GM23338 (cell line): Measurements from ENCODE around the gene PAX5. TPM values are rescaled to one million over a fixed set of nuclear protein-coding genes. Genes with fewer than 3 reads are reported as not detected.

ENCODE experiments used
- ATAC-seq: fragments of 200-7000 bp; cut with Tn5 transposase; 3 replicates; pipeline ENCODE4 v1.9.1; 2020
- DNase-seq: peaks from one replicate; pipeline ENCODE4 v3.0.0-alpha.2; 2015; ENCODE audit warnings: low spot score
- H2AFZ ChIP-seq: fragments of 200-600 bp; sonication (generic); 2 replicates; pipeline ENCODE4 v1.8.0; 2016; ENCODE audit warnings: antibody characterized with exemption, mild to moderate bottlenecking, moderate library complexity
- H3F3A ChIP-seq: fragments of 200-600 bp; sonication (generic); replicated peaks from 2 replicates; pipeline ENCODE4 v1.8.0; 2017; ENCODE audit warnings: antibody characterized with exemption, mixed run types, low read depth
- H3K27ac ChIP-seq: fragments of 200-600 bp; sonication (generic); 2 replicates; pipeline ENCODE4 v1.6.1; 2016; ENCODE audit warnings: low read depth
- H3K27me3 ChIP-seq: fragments of 200-600 bp; sonication (generic); 2 replicates; pipeline ENCODE4 v1.8.0; 2016; ENCODE audit warnings: mild to moderate bottlenecking, mixed run types, moderate library complexity; ENCODE audit not compliant: insufficient read depth
- H3K36me3 ChIP-seq: fragments of 200-600 bp; sonication (generic); 2 replicates; pipeline ENCODE4 v1.8.0; 2016; ENCODE audit warnings: mild to moderate bottlenecking; ENCODE audit not compliant: insufficient read depth
- H3K4me1 ChIP-seq: fragments of 200-600 bp; sonication (generic); 2 replicates; pipeline ENCODE4 v1.8.0; 2016; ENCODE audit warnings: mild to moderate bottlenecking, moderate library complexity; ENCODE audit not compliant: insufficient read depth
- H3K4me2 ChIP-seq: fragments of 200-600 bp; sonication (generic); 2 replicates; pipeline ENCODE4 v1.7.1; 2017; ENCODE audit warnings: mixed run types
- H3K4me3 ChIP-seq: fragments of 200-600 bp; sonication (generic); 2 replicates; pipeline ENCODE4 v1.6.1; 2016; ENCODE audit warnings: mixed run types
- H3K79me2 ChIP-seq: fragments of 200-600 bp; sonication (generic); replicated peaks from 2 replicates; pipeline ENCODE4 v1.8.0; 2017; ENCODE audit warnings: mild to moderate bottlenecking; ENCODE audit not compliant: insufficient read depth
- H3K9me2 ChIP-seq: fragments of 200-600 bp; sonication (generic); 2 replicates; pipeline ENCODE4 v1.8.0; 2017; ENCODE audit not compliant: insufficient read depth
- H4K20me1 ChIP-seq: fragments of 200-600 bp; sonication (generic); replicated peaks from 2 replicates; pipeline ENCODE4 v1.8.0; 2017; ENCODE audit warnings: mild to moderate bottlenecking; ENCODE audit not compliant: insufficient read depth
- H3K27ac Mint-ChIP-seq: 2 replicates; pipeline ENCODE4 v1.8.0; 2020; ENCODE audit warnings: inconsistent platforms, mild to moderate bottlenecking, moderate library complexity, mixed read lengths
- H3K27me3 Mint-ChIP-seq: 3 replicates; pipeline ENCODE4 v1.8.0; 2022; ENCODE audit warnings: low read depth, mild to moderate bottlenecking, moderate library complexity, mixed read lengths, inconsistent platforms; ENCODE audit not compliant: insufficient read depth, poor library complexity
- H3K36me3 Mint-ChIP-seq: 3 replicates; pipeline ENCODE4 v1.8.0; 2021; ENCODE audit warnings: low read depth, mild to moderate bottlenecking, inconsistent platforms, moderate library complexity, mixed read lengths
- H3K4me1 Mint-ChIP-seq: 3 replicates; pipeline ENCODE4 v1.8.0; 2020; ENCODE audit warnings: mild to moderate bottlenecking, inconsistent platforms, mixed read lengths
- H3K4me3 Mint-ChIP-seq: 3 replicates; pipeline ENCODE4 v1.8.0; 2021; ENCODE audit warnings: moderate library complexity, mild to moderate bottlenecking, inconsistent platforms, mixed read lengths
- H3K9me3 Mint-ChIP-seq: 3 replicates; pipeline ENCODE4 v1.8.0; 2020; ENCODE audit warnings: moderate library complexity, mild to moderate bottlenecking, inconsistent platforms, mixed read lengths
- CREB1 ChIP-seq: fragments of 250-450 bp; sonication (Bioruptor Pico); IDR thresholded peaks from 2 replicates; pipeline ENCODE4 v1.5.0; 2020; ENCODE audit warnings: low read depth, mild to moderate bottlenecking, moderate library complexity
- CTCF ChIP-seq, 2 experiments: fragments of 200-600 bp in 1 of 2; sonication (generic) in 1 of 2; conservative IDR thresholded peaks; 2 replicates each; pipeline versions ENCODE4 v1.5.1 to v1.6.1; 2016 to 2017; ENCODE audit warnings: antibody characterized with exemption in 2 of 2, low read depth in 2 of 2, mild to moderate bottlenecking in 2 of 2, moderate library complexity in 1 of 2
- EZH2 ChIP-seq: fragments of 200-600 bp; sonication (generic); IDR thresholded peaks from one replicate; pipeline ENCODE4 v1.8.0; 2017; ENCODE audit warnings: antibody characterized with exemption, mild to moderate bottlenecking, low read depth; ENCODE audit not compliant: unreplicated experiment
- JUNB ChIP-seq: IDR thresholded peaks from one replicate; pipeline ENCODE4 v1.6.1; 2016; ENCODE audit warnings: antibody characterized with exemption; ENCODE audit not compliant: unreplicated experiment
- POLR2AphosphoS5 ChIP-seq: IDR thresholded peaks from 2 replicates; pipeline ENCODE4 v1.6.1; 2016; ENCODE audit warnings: antibody characterized with exemption, low read depth
- STAT1 ChIP-seq: IDR thresholded peaks from one replicate; pipeline ENCODE4 v1.6.1; 2016; ENCODE audit warnings: antibody characterized with exemption; ENCODE audit not compliant: unreplicated experiment
- ZNF462 ChIP-seq: fragments of 250-450 bp; sonication (Bioruptor Pico); IDR thresholded peaks from 2 replicates; pipeline ENCODE4 v1.5.0; 2020; ENCODE audit warnings: mild to moderate bottlenecking, moderate library complexity
- polyA plus RNA-seq: library from polyadenylated mRNA; unstranded; fragments of >200 nt; fragmentation: Nextera tagmentation; extraction: Ambion mirVana; gene quantifications from 2 replicates; pipeline ENCODE4 v1.2.1, GENCODE V29; 2016
- total RNA-seq: library from RNA; depleted of rRNA; stranded (reverse); fragments of >200 nt; shearing (Covaris generic); gene quantifications from 2 replicates; pipeline ENCODE4 v1.2.3, GENCODE V29; 2014

Gene PAX5
- total and polyA plus RNA-seq, 2 experiments from 2014 or later: 0.17 to 0.60 TPM

GRCh38 chr9:36906492-36906891, 127.6 kb downstream of the PAX5 start (continued):
- no peak for TF ChIP-seq ZNF462

GRCh38 chr9:36905101-36906066, 128.7 kb downstream of the PAX5 start:
- H3K4me3 Mint-ChIP-seq: no peak overlapping the region
- Histone ChIP-seq H3K79me2 (no peaks in the 10 kb centered on the region), H3K9me2 (no peaks in the 10 kb centered on the region), H3K27ac (no peak overlapping the region), H3K36me3 (no peaks in the 10 kb centered on the region), H3K4me2 (no peak overlapping the region), H4K20me1 (no peaks in the 10 kb centered on the region), H3F3A (no peaks in the 10 kb centered on the region), H2AFZ (peak overlapping the region; percentile 69; the same call in 1 of the 2 replicates), H3K4me3 (no peak overlapping the region), H3K27me3 (no peaks in the 10 kb centered on the region), H3K4me1 (peaks cover 8% of the 10 kb centered on the region)
- H3K9me3 Mint-ChIP-seq: no peaks in the 10 kb centered on the region; the same call in 2 of the 3 replicates
- peak; percentile 67 for DNase-seq
- H3K27ac Mint-ChIP-seq: no peak overlapping the region
- H3K4me1 Mint-ChIP-seq: peaks cover 30% of the 10 kb centered on the region
- TF ChIP-seq CTCF (conservative IDR thresholded peaks at IDR 0.05; ENCODE audit: low read depth in 2 of 2) (peak; percentile 48 to 69), STAT1 (no peak), EZH2 (no peak), JUNB (no peak), POLR2AphosphoS5 (no peak), CREB1 (no peak)
- H3K27me3 Mint-ChIP-seq: no peaks in the 10 kb centered on the region
- no peaks in the 10 kb centered on the region for H3K36me3 Mint-ChIP-seq
- ATAC-seq: peak; percentile 73
